Measurements from ENCODE around the gene KLHL42.

DNA sequence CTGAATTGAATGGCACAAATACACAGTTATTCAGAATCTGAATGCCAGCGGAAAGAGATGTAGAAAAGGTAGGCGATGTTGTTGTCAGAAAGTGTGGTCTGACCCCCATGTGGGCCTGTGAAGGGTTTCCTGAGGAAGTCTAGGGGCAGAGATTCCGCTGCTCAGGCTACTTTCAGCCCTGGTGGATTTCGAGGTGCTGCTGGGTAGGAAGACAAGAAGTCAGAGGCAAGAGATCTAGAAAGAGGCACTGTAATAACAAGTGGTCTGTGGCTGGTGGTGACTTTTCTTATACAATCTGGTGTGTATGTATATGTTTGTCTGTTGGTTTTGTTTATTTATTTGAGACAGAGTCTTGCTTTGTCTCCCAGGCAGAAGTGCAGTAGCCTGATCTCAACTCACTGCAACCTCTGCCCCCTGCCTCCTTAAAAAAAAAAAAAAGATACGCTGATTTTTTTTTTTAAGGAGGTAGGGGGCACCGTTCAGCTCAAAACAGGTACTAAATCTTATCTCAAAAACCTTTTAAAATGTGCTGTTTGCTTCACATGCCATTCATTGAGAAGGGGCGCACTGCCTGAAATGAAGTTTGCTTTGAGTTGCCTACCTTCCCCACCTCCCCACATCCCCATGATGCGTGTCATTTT is 27.1 kb downstream of the KLHL42 start:
- TF ChIP-seq PKNOX1 (IDR thresholded peaks at IDR 0.05): no peak
- no peak for TF ChIP-seq BHLHE40 (IDR thresholded peaks at IDR 0.05; ENCODE audit: borderline replicate concordance)
- no peak for TF ChIP-seq SP1 (IDR thresholded peaks at IDR 0.05)
- no peak for TF ChIP-seq SUZ12 (IDR thresholded peaks at IDR 0.05)
- no peak for TF ChIP-seq FOXK2 (IDR thresholded peaks at IDR 0.05)
- no peak for TF ChIP-seq ELF4 (IDR thresholded peaks at IDR 0.05)
- no peak for TF ChIP-seq HDGF (IDR thresholded peaks at IDR 0.05; ENCODE audit: borderline replicate concordance)
- no peak for TF ChIP-seq LEF1 (IDR thresholded peaks at IDR 0.05; ENCODE audit: borderline replicate concordance)
- TF ChIP-seq L3MBTL2 (conservative IDR thresholded peaks at IDR 0.05): no peak
- no peak for TF ChIP-seq FOXA1 (IDR thresholded peaks at IDR 0.05)
- no peak for TF ChIP-seq FOXM1 (IDR thresholded peaks at IDR 0.05; ENCODE audit: borderline replicate concordance)
- no peak for TF ChIP-seq TARDBP (IDR thresholded peaks at IDR 0.05)

All from HEK293T (cell line).